Middle frontal gyrus (tissue), 1 donor: Measurements from ENCODE around the gene NWD2.

Experiments
- DNase-seq: peaks from one replicate; pipeline ENCODE4 v3.0.0-alpha.2; 2015; ENCODE audit warnings: low spot score; ENCODE audit errors: extremely low spot score

NWD2 gene

GRCh38 chr4:37299468-37299867 lies 54.9 kb downstream of the NWD2 start:
- DNase-seq = no peak

DNA sequence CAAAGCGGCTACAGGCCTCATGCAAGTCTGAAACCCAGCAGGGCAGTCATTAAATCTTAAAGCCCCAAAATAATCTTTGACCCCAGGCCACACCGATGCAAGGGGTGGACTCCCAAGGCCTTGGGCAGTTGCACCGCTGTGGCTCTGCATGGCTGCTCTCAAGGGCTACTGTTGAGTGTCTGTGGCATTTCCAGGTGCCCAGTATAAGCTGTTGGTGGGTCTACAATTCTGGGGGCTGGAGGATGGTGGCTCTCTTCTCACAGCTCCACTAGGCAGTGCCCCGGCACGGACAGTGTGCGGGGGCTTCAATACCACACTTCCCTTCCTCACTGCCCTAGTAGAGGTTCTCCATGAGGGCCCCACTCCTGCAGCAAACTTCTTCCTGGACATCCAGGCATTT lies 60.1 kb downstream of the NWD2 start:
- DNase-seq = no peak

GRCh38 chr4:37305984-37306383 lies 61.4 kb downstream of the NWD2 start:
- no peak for DNase-seq

GRCh38 chr4:37317104-37317643 lies 72.6 kb downstream of the NWD2 start:
- DNase-seq = no peak

DNA sequence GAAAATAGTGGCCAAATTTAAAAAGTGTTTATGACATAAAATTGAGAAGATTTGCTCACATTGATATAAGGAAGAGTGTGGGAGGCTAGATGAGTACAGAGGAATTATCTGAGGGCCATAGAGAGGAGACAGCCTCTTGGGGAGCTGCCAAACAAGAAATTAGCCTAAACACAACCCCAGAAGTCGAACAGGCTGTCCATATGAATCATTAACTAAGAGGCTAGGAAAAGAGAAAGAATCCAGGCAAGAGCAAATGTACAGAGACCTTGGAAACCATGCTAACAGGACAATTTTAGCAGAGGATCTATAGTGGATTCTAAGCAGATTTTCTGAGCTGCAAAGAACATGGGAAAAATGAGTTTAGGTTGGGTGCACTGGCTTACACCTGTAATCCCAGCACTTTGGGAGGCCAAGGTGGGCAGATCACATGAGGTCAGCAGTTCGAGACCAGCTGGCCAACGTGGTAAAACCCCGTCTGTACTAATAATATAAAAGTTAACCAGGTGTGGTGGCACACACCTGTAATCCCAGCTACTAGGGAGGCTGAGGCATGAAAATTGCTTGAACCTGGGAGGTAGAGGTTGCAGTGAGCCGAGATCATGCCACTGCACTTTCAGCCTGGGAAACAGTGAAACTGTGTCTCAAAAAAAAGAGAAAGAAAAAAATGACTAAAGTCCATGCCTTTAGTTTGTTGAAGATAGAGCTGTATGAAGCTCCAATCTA lies 76.1 kb downstream of the NWD2 start:
- DNase-seq = no peak

GRCh38 chr4:37322122-37322521 lies 77.6 kb downstream of the NWD2 start:
- DNase-seq = no peak

- no peak for DNase-seq
These were observed 80.0 kb downstream of the NWD2 start for GRCh38 chr4:37324546-37324945.

- DNase-seq = no peak
These were observed 82.3 kb downstream of the NWD2 start for GRCh38 chr4:37326852-37327251.

DNA sequence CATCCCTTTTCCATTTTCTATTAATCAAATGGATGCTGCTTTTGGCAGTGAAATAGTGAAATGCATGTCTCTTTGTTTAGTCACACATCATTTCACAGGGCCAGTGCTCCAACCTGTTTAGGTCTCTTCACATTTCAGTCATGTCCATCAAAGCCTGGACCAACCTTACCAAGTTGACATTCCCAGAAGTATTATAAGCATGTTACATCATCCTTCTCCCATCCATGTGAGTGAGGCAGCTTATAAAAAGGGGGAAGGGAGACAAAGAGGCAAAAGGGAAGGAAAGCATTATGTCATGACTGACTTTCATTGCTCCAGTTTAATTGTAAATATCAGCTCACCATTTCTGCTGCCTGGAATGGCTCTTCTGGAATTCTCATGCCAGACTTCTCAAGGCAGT lies 94.4 kb downstream of the NWD2 start:
- no peak for DNase-seq

GRCh38 chr4:37358748-37359147 lies 114.2 kb downstream of the NWD2 start:
- no peak for DNase-seq

GRCh38 chr4:37359261-37359660 lies 114.7 kb downstream of the NWD2 start:
- no peak for DNase-seq

GRCh38 chr4:37365888-37366287 lies 121.3 kb downstream of the NWD2 start:
- DNase-seq = no peak

DNA sequence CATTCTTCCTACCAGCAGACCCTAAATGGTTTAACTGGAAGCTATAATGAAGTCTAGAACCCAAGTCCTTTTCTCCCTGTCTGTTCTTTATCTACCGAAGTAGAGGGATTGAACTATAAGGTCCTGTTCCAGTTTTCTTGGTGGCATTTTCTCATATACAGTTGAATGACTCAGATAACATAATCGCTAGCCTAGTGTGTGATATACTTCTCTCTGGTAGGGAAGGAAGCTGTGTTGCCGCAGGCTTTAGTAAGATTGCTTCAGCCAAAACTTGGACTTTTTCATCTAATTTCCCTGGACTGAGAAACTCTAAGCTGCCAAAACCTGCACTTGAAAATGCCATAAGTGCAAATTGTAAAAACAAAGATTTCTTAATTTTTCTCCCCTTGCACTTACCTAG lies 123.4 kb downstream of the NWD2 start:
- no peak for DNase-seq

DNA sequence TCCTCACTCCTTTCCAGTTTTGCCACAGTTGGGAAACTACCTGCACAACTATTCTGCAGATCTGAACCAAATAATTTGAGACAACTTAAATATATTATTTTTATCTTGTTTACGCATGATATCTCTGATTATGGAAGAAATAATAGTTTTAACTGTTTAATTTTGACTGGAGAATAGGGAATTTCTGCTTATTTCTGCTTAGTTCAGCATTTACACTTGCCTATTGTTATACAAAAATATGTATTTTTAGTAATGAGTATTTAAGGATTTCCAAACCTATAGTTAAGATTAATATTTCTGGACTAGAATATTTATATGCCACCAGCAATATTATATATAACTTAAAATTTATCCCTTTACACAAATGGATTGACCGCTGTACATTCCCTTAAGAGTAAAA lies 125.5 kb downstream of the NWD2 start:
- no peak for DNase-seq

- DNase-seq = no peak
These were observed 136.6 kb downstream of the NWD2 start for GRCh38 chr4:37381040-37381668.

GRCh38 chr4:37383579-37384229 lies 139.2 kb downstream of the NWD2 start:
- no peak for DNase-seq

GRCh38 chr4:37385424-37385823 lies 140.9 kb downstream of the NWD2 start:
- DNase-seq = no peak

GRCh38 chr4:37388681-37389365 lies 144.3 kb downstream of the NWD2 start:
- DNase-seq = no peak

- no peak for DNase-seq
These were observed 144.8 kb downstream of the NWD2 start for GRCh38 chr4:37389366-37389765.

DNA sequence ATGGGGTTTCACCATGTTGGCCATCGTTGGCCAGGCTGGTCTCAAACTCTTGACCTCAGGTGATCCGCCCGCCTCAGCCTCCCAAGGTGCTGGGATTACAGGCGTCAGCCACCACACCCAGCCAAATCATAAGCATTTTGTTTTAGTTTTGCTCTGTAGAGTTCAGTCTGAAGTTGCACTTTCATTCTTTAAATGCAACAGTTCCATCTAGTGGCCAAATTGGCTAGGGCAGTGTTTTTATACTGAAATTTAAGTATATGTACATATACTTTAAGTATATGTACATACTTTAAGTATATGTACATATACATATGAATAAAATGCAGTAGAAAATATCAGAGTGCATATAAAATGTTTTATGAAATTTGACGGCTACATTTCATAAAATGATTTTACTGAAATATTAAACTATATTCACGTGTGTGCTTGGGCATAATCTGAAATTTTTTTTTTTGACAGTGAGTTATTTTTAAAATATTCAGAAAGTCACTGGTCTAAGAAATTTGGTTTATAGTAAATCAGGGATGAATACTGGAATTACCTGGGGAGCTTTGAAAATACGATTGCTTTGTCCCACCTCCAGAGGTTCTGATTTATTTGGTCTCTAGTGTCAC lies 145.5 kb downstream of the NWD2 start:
- DNase-seq = peak; percentile 74

GRCh38 chr4:37392521-37393255 lies 148.1 kb downstream of the NWD2 start:
- peak; percentile 60 for DNase-seq
